SH-SY5Y (cell line): ENCODE data around the gene CCR8.

Experiments
- GATA2 ChIP-seq: IDR thresholded peaks from 2 replicates; pipeline ENCODE4 v1.6.1; 2011; ENCODE audit warnings: mild to moderate bottlenecking, low read depth, low read length
- GATA3 ChIP-seq: IDR thresholded peaks from 2 replicates; pipeline ENCODE4 v1.6.1; 2011; ENCODE audit warnings: low read depth, mild to moderate bottlenecking, low read length, moderate library complexity

GRCh38 chr3:39343760-39344159 is 14.3 kb downstream of the CCR8 start:
- no peak for TF ChIP-seq GATA2
- TF ChIP-seq GATA3: no peak
